ENCODE results near the gene NOP9.

- no peak for TF ChIP-seq POLR2AphosphoS5 (IDR thresholded peaks at IDR 0.05; ENCODE audit: low read depth, low read length)
- no peak for TF ChIP-seq POLR2A (IDR thresholded peaks at IDR 0.05; ENCODE audit: low read depth, low read length)
These were observed 44.8 kb upstream of the NOP9 start for GRCh38 chr14:24254630-24255392.

Measured in GM12891 (cell line).